NCI-H1105 (cell line): ENCODE data around the gene PIAS3.

Experiments used
- DNase-seq: peaks from one replicate; lab custom pipeline; 2025; lab: John Stamatoyannopoulos, UW

The PIAS3 gene

DNA sequence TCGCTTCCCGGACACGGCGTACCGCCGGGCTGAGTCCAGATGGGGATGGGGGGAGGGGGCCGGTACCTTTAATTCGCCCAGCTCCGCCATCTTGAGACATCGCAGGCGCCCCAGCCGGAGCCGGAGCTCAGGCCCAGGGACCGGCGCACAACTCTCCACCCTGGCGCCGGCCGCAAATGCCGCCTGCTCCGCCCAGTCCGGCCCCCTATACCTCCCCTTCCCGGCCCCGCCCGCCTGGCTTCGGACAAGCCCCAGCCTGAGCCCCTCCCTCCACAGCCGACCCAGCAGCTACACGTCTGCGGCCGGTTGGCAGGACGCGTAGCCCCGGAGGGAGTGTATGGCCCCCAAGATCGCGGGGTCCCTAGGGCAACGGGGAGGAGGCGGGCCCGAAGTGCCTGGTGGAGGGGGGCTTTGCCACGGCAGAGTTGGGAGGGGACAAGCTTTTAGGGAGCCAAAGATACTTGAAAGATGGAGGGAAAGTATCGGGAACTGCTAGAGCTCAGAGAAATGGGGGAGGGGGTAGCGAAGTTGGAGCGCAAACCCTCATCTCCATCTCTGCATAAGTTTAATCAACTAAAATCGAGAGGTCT lies at the start of gene PIAS3:
PIAS3 (minus strand) TSS at position 181 of the 590 bp plus-strand sequence; CDS start at position 90, 91 bp downstream.
- DNase-seq, result peak; percentile 94

DNA sequence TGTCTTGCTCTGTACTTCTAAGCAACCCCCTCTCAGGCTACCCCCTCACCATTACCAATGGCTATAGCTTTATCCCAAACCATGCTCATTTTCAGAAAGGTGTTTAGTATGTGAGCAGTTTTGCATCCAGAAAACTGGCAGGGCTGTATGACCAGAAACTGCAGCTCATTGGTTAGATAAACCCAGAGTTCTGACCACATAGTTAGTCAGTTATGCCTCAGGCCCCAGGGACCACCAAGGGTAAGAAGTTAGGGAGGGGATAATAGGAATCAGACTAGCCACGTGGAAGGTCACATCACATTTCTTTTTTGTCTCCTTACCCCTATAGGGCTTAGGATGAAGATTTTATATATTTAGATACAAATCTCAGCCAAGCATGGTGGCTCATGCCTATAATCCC lies 49.8 kb upstream of the PIAS3 start:
- DNase-seq, result no peak

DNA sequence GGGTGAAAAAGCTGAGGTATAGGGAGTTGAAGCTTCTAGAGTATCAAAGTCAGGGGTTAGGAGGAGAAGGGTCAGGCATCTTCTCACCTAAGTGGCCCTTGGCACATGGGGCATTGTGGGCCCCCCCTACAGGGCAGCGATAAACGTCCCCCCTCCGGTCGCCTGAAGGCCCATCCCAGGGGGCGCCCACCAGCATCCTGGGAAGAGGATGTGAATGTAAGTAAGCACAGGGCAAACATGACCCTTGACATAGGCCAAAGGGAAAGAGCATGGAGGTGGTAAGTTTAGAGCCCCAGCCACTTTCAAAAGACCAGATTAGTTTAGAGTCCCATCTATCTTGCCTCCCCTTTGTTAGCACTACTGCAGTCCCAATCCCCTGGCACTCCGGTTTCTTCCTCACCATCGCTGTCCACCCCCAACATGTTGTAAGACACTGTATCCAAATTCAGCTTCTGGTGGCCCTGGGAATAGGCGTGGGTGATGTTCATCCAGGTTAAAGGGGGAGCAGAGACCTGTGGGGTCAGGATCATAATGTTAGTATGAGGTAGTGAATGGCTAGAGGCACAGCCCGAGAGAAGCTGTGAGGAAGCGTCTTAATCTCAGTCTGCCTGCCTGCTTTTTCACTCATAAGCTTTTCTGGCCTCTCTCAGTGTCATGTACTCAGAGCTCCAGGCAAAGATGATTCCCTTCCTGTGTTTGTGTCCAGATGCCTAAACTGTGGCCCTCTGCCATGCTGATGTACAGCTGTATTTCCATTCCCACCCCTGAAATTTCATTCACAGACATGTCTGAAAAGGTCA lies 48.3 kb upstream of the PIAS3 start:
- no peak for DNase-seq

DNA sequence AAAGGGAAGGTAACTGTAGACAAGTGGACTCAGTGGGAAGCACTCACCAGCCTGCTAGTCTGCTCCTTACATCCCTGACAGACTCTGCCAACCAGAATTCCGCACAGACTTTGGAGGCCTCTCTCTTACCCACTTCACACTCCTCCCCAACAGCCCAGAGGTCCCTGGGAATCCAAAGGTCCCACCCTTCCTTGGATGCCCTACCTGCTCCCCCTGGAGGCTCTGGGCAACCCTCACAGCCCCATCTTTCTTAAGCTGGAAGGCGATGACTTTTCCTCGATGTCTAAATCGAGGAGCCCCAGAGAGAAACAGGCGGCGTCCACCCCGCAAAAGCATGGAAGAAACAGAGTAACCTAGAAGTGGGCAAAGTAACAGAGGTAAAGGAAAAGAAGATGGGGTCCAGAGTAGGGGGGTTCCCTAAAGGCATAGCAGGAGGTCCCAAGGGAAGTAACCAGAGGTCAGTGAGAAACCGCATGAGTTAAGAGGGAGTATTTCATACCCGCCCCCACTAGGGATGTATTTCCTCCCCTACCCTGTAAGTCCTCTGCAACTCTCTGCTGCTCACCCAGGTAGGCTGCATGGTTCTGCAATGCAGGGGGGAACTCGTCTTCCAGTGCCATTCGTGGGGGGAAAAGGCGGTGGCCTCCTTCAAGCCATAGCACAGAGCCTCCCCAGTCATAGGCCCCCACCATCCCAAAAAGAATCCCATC lies 42.6 kb upstream of the PIAS3 start:
- DNase-seq, result no peak

DNA sequence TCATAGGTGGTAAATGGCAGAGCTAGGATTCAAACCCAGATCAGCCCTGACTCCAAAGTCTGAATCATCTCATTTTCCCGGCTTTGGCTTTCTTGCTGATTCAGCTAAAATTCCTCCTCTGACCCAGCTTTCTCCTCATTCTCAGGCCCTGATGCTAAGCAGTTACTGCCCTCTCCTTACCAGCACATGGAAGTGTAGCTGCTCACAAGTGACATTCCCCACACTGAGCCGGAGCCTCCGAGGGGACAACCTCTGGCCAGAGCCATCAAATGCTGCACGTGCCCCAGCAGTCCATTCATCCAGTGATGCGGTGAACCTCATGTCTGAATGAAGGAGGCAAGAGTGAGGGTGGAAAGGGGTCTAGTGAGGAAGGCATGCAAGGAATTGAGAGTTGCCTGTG lies 39.9 kb upstream of the PIAS3 start:
- no peak for DNase-seq

DNA sequence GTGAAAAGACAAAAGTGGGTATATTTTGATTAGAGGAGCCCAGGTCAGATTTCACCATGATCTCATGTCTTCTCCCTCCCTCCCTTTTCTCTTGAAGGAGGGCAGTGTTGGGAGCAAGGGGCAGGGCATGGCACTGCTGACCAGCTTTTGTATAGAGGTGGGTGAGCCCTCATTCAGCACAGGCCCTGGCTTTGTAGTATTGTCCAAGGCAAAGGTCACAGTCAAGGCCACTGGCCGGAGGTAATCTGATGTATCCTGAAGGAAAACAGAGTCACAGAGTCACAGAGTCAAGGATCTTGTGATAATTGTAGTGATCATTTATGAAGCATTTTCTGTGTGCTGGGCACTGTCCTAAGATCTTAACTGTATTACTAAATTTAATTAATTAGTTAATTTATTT lies 39.1 kb upstream of the PIAS3 start:
- no peak for DNase-seq

DNA sequence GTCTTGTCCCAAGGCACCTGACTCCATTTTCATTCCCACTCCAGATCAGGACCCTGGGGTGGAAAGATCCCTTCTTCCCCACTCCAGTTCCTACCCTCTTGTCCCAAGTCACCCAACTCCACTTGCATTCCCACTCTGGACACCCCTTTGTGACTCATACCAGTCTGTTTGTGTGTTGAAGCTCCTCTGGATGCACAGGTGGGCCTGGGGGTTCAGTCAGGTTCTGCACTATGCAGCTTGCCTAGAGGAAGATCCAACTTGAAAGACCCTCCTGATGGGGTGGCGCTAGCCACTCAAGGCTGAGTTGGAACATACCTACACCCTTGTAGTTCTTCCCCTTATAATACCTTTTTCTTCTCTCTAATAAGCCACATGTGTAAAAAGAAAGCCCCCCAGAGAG lies 36.6 kb upstream of the PIAS3 start:
- DNase-seq, result no peak

DNA sequence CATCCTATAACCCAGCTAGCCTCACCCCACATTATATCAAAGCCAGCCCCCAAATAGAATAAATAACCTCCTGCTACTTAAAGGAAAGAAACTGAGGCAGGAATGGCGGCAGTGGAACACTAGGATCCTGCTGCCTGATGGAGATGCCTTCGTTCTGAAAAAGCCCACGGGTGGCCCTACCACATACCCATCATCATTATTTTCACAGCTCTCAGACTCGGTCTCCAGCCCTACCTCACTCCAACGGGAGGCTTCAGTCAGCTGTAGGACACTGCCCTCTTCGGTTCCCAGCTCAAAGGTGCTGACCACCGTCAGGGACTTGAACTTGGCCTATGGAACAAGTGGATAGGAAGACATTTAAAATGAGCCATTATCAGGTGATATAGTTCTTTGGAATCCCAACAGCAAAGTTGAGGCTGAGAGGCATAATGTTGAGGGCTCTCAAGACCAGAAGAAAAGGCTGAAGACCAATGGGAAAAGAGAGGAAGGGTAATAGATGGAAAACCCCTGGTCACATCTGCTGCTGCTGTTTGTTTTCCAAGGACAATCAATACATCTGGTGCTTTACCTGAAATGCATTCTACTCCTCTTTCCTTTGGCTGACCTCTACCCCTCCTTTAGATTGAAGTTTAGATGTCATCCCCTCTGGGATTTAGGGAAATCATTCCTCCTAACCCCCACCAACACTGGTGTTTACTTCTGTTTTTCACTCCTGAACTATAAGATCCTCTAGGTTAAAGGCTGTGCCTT lies 34.6 kb upstream of the PIAS3 start:
- no peak for DNase-seq

DNA sequence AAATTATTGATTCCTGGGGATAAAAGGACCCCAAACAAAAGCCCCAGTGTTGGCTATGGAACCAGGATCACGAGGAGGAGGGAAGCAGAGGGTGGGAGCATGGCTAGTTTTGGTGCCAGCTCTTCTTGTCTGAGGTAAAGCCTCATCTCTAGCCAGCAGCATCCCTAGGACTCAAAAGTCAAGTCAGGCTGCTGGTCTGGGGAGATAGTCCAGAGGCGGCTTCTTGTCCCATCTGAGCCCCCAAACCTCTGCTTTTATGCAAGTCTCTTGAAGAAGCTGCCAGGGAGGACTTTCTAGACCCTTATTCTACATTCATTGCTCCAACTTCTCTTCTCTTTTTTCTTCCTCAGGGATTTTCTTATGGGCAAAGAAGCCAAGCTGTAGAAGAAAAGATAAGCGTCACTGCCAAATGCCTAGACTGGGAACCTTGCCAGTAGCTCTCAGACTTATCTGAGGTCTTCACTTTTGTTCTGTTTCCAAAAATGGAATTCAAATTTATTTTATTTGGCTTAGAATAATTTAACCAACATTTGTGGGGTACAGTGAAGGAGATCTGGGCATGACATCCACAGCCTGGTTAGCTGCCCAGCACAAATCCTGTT lies 33.7 kb upstream of the PIAS3 start:
- DNase-seq, result no peak

DNA sequence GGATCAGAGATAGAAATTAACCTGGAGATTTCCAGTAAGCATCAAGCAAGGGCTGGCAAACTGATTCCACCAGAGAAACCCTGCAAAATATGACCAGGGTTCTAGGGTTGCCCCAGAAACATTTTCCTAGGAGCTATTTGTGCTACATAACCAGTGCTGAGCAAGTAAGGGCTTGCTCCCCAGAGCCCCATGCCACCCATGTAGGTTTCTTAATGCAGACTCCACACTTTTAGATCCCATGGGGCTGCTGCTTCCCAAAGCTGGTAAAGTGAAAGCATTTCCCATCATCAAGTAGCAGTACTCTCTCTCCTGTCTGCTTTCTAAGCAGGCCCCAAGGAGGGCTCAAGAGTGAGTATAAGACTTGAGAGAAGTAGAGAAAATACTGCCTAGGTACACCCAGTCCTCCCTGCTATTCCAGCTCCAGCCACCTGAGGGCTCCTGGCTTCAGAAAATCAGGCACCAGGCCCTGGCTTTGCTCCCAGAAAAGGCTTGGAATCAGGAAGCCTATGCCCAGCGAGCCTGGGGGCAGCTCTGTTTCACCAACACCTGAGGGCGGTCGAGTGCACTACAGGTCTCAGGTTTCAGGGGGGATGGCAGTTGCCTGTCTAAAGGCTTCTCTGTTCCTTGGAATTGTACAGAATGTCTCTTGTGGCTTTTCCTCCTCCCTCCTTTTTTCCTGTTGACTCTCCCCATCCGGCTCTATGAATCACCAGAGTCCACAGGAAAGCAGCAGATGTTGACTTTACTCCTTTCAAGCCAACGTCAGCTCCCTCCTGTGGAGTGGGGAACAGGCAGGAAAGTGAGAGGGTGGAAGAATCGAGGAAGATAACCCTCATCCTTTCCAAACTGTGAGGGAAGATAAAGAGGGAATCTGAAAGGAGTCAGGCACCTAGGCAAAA lies 33.0 kb upstream of the PIAS3 start:
- DNase-seq, result peak; percentile 96

DNA sequence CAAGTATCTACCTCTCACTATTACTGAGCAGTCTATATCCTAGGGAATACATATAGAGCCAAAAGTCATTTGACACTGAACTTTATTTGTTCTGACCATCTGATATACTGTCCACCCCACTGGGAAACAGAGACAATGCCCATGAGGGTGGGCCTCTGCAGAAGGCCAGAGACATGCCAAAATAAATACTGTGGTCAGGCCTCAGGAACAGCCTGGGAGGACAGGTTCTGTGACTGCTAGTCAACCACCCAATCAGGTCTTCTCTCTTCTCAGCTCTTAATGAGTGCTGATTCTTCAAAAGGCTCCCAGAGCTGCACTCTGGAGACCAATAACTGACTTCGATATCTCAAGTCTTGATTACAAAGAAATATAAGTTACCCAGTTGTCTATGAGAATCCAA lies 32.3 kb upstream of the PIAS3 start:
- no peak for DNase-seq

DNA sequence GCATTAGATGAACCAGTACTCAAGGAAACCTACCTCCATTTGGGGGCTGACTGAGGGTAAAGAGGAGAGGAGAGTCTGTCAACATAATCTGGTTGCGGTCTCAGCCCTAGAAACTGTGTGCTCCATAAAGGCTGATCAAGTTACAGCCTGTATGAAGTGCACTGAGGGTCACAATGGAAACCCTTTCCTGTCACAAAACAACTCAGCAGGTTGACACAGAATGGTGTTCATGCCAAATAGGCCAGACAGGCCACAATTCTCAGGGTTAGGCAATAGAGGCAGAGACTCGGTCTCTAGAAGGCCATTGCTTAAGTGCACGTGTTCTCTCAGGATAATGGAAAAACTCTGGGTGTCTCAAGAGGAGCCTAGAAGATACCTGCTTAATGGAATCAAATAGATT lies 30.8 kb upstream of the PIAS3 start:
- no peak for DNase-seq

DNA sequence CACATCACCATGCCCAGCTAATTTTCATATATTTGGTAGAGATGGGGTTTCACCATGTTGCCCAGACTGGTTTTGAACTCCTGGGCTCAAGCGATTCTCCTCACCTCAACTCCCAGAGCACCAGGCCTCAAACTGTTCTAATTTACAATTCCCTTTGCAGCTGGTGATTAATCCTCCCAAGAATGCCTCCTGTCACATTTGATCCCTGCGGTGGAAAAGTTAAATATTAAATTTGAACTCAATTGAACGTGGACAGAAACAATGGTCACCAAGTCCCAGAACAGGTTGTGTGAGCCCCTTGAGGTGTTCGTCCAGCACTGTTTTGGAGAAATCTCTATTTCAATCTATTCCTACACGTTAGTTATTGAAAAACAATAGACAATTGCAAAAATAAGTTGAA lies 28.8 kb upstream of the PIAS3 start:
- DNase-seq, result no peak

DNA sequence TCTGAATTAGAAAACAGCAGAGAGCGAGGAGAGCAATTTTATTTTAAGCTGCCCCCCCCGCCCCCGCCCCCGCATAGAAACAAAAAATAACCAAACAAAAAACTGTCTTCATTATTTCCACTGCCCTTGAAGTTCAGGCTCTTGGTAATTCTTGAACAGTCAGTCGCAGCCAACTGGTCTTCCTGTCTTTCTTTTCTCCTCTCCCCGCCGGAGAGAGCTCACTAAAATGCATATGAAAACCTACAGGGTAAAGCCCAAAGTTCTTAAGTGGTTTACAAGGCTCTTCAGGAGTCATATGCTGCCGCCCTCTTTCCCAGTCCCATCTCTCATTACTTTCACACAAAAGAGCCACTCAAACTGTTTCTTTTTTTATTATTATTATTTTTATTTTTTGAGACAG lies 27.9 kb upstream of the PIAS3 start:
- DNase-seq, result no peak

DNA sequence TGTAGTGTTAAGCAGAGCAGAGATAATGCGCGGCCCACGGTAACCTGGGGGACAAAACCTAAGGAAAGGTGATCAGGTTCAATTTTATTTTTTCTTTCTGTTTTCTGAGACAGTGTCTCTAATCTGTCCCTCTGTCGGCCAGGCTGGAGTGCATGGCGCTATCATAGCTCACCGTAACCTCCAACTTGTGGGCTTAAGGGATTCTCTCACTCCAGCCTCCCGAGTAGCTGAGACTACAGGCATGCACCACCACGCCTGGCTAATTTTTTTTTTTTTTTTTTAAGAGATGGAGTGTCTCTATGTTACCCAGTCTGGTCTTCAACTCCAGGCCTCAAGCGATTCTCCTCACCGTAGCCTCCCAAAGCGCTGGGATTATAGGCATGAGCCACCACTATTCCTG lies 27.5 kb upstream of the PIAS3 start:
- no peak for DNase-seq

DNA sequence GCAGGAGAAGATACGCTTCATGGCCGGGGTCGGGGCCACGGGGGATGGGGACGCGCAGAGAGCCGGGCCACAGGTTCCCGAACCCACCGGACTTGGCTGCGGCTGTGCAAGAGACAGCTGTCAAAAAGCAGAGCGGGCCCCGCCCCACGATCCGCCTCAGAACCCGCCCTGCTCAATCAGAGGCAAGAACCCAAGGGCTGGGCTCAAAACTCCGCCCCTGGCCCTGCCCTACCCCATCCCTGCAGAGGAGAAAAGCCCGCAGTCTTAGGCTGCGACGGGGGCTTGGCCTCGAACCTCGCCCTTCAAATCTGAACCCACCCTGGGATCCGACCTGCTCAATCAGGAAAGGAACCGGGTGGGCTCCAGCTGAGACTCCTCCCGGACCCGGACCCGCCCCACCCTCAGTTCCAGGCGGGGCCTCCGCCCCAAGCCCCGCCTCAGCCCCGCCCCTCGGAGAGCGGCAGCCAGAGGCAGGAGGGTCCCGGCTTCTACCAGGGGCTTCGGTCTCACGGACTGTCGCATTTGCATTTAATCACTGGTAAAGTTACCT lies 26.9 kb upstream of the PIAS3 start, which contains the start of gene ANKRD35:
ANKRD35 (minus strand) TSS at position 129 of the 550 bp plus-strand sequence; CDS start at position 21, 108 bp downstream.
- peak; percentile 54 for DNase-seq

DNA sequence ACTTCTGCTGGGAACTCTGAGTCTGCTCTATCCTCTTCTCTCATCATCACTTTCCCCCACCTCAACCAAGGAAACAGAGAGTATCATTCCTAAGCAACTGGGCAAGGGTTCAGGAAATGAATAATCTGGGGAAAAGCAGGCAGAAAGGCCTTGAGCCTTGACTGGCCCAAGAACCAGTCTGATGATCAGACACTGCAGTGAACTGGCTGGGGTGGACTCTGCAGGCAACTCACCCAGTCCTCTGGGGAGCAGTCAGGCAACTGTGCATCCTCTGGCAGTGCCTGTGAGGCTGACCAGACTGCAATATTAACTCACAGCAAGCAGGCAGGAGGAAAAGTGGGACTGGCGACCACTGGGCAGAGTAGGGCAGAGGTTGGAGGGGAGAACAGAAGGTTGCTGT lies 25.8 kb upstream of the PIAS3 start:
- no peak for DNase-seq

DNA sequence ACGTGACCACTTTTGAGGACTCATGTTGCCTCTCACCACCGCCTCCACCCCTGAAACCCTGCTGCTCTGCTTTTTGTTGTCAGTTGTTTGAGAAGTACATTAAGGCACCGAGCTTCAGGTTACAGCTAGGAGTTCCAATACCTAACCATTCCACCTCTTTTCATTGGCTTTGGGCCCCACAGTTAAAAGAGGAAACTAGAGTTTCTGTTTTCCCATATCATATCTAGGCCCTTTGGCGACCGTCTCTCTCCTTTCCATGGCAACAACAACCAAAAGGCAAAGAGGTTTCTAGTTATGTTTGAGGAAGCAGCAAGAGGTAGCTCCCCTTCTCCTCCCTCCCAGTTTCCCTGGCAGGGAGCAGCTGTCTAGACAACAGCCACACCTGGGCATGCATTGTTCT lies 20.9 kb upstream of the PIAS3 start:
- DNase-seq, result peak; percentile 83

DNA sequence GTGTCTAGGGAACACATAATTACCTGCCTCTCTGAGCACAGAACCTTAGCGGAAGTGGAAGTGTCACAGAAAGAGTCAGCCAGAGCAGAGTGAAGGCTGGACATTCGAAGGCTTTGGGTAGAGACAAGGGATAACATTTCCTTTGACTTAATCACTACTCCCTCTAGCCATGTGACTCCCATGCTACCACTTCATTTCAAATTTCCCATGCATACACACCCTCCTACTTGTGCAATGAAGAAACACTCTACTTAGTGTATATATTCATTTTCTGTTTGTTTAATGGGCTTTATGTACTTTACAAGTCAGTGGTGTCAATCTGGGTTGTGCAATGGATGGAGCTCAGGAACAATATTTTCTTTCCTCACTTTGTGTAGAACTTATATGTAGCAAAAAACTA lies 19.8 kb upstream of the PIAS3 start:
- DNase-seq, result no peak

DNA sequence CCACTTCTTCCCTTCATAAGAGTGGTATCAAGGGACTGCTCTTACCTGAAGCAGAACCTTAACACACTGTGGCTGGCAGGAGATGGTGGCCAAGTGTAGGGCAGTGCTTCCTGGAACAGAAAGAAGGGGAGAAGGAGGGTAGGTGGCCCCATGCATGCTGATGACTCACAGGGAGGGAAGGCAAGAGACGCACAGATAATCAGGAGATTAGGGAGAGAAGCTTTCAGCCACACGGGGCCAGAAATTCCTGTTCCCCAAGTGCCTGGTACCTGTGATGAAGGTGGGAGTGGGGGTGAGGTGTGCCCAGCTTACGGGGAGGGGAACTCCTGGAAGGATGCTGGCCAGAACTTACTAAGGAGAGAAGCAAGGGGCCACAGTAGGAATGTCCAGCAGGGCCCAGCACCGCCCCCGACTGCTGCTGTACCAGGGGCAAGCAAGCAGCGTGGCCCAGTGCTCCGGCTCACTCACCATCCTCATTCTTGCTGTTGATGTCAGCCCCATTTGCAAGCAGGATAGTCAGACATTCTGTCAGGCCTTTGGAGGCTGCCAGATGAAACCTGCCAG lies 19.1 kb upstream of the PIAS3 start:
- DNase-seq, result no peak
